Ishikawa (cell line): ENCODE results near the gene CDC42EP1.

Experiments
- CEBPB ChIP-seq: IDR thresholded peaks from 2 replicates; pipeline ENCODE4 v1.6.1; 2012
- RAD21 ChIP-seq: IDR thresholded peaks from 2 replicates; pipeline ENCODE4 v1.6.1; 2012; ENCODE audit warnings: low read depth
- TCF12 ChIP-seq: IDR thresholded peaks from 2 replicates; pipeline ENCODE4 v1.6.1; 2012; ENCODE audit warnings: low read depth
- TF ChIP-seq, protein P1 (sequence below): IDR thresholded peaks from 2 replicates; pipeline ENCODE4 v1.6.1; 2012

DNA sequence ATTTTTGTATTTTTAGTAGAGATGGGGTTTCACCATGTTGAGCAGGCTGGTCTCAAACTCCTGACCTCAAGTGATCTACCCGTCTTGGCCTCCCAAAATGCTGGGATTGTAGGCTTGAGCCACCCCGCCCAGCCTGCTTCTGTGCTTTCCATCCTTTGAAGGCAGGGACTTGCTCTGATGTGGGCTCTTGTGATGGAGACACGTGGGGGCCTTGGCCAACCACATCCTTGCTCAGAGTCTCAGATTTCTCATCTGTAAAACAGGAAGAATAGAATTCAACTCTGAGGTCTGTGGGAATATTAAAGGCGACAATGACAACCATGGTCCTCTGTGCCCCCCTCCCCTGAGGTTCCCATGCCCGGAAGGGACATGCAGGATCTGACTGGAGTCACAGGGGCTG, 44.6 kb downstream of the CDC42EP1 start:
- TF ChIP-seq RAD21 = no peak
- no peak for TF ChIP-seq TCF12
- TF ChIP-seq, protein P1, sequence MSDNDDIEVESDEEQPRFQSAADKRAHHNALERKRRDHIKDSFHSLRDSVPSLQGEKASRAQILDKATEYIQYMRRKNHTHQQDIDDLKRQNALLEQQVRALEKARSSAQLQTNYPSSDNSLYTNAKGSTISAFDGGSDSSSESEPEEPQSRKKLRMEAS = no peak
- TF ChIP-seq CEBPB = no peak
